ENCODE results near the gene MUSTN1. TPM values are rescaled to one million over a fixed set of nuclear protein-coding genes. Genes with fewer than 3 reads are reported as not detected.

MUSTN1 gene
- total RNA-seq, 1 donor from 2014 or later = 30.2 TPM

DNA sequence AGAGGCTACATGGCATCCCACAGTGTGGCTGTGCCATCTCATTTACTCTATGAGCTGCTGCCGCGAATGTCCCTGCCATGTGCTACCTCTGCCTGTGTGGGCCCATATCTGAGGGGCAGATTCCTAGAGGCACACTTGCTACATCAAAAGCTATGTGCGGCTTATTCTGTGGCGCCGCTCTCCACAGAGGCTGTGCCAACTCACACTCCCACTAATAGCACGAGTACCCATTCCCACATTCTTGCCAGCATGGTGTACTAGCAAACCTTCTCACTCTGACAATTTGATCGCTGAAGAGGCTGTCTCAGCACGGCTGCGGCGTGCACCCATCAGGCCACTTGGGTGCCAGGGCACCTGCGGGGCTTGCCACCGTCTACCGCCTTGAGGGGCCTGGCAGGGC is 31.2 kb upstream of the MUSTN1 start:
- no peak for DNase-seq (ENCODE audit: extremely low spot score in 2 of 2)
- intact Hi-C loops (cut with DNase I) = no loop called here
- no peak for TF ChIP-seq POLR2AphosphoS5 (IDR thresholded peaks at IDR 0.05; ENCODE audit: insufficient read depth in 1 of 2, low read depth in 1 of 2)
- TF ChIP-seq, protein P1, sequence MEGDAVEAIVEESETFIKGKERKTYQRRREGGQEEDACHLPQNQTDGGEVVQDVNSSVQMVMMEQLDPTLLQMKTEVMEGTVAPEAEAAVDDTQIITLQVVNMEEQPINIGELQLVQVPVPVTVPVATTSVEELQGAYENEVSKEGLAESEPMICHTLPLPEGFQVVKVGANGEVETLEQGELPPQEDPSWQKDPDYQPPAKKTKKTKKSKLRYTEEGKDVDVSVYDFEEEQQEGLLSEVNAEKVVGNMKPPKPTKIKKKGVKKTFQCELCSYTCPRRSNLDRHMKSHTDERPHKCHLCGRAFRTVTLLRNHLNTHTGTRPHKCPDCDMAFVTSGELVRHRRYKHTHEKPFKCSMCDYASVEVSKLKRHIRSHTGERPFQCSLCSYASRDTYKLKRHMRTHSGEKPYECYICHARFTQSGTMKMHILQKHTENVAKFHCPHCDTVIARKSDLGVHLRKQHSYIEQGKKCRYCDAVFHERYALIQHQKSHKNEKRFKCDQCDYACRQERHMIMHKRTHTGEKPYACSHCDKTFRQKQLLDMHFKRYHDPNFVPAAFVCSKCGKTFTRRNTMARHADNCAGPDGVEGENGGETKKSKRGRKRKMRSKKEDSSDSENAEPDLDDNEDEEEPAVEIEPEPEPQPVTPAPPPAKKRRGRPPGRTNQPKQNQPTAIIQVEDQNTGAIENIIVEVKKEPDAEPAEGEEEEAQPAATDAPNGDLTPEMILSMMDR (IDR thresholded peaks at IDR 0.05) = no peak
- TF ChIP-seq POLR2A (IDR thresholded peaks at IDR 0.05) = no peak

DNA sequence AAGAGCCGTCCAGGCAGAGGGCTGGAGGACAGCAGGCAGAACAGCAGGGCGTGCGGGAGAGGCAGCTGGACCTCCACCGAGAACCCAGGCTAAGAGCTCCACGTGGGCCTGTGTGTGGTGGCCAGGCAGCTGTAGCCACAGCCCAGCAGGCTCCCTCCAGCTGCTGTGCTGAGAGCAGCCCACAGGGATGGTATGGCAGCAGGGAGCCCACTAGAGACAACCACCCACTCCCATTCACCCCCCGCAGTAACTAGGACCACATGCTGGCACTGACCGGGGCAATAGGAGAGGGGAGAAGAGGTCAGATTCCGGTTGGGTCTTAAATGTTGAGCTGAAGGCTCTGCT is 25.6 kb upstream of the MUSTN1 start:
- intact Hi-C loops (cut with DNase I) = no loop called here
- TF ChIP-seq, protein P1 (IDR thresholded peaks at IDR 0.05) = no peak
- TF ChIP-seq POLR2A (IDR thresholded peaks at IDR 0.05) = no peak
- no peak for TF ChIP-seq POLR2AphosphoS5 (IDR thresholded peaks at IDR 0.05; ENCODE audit: insufficient read depth in 1 of 2, low read depth in 1 of 2)
- H3K27me3 ChIP-seq = no peaks in the 10 kb centered on the region

More for the DNA sequence above, 31.2 kb upstream of the MUSTN1 start:
- no peaks in the 10 kb centered on the region for H3K4me1 ChIP-seq
- no peaks in the 10 kb centered on the region for H3K27me3 ChIP-seq
- H3K36me3 ChIP-seq = no peaks in the 10 kb centered on the region
- H3K4me3 ChIP-seq = no peak overlapping the region
- H3K27ac ChIP-seq = no peak overlapping the region
- H3K9me3 ChIP-seq = no peaks in the 10 kb centered on the region

DNA sequence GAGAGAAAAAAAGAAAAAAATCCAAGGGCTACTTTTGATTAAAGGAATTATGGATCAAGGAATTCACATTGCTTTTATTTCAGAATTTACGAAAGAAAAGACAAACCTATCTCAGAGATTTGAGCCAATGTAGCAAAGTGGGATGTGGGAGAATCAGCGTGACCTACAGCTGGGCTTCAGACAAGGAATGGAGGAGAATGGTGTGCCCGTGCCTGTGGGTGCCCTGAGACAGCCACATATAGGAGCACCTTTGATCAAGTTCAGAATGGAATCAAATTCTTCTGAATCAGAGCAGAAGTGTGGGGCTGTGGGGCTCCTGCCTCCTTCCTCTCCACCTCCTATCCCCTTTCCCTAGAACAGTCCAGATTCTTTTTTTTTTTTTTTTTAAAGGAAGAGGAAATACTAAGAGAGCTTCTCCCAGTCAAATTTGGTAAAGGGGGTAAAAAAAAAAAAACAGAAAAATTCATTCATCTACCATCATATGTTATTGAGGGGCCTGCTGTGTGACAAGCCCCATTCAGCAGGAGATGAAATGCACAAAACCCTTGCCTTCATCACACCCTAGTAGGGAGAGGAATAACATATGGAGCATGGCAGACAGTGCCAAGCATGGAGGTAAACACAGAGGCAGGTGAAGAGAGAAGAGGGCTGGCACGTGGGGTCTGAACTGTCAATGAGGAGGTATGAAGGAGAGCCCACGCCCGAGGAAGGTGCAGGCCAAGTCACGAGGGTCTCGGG is 25.0 kb upstream of the MUSTN1 start:
- H3K27ac ChIP-seq = no peak overlapping the region
- intact Hi-C loops (cut with DNase I) = no loop called here
- DNase-seq (ENCODE audit: extremely low spot score in 2 of 2) = no peak
- H3K4me3 ChIP-seq = no peak overlapping the region
- no peaks in the 10 kb centered on the region for H3K36me3 ChIP-seq
- no peaks in the 10 kb centered on the region for H3K27me3 ChIP-seq
- TF ChIP-seq, protein P1 (IDR thresholded peaks at IDR 0.05) = no peak
- TF ChIP-seq POLR2AphosphoS5 (IDR thresholded peaks at IDR 0.05; ENCODE audit: insufficient read depth in 1 of 2, low read depth in 1 of 2) (no peak), POLR2A (IDR thresholded peaks at IDR 0.05) (no peak)
- H3K9me3 ChIP-seq = no peaks in the 10 kb centered on the region
- H3K4me1 ChIP-seq = no peaks in the 10 kb centered on the region

More for the DNA sequence above, 25.6 kb upstream of the MUSTN1 start:
- H3K27ac ChIP-seq = no peak overlapping the region
- no peak overlapping the region for H3K4me3 ChIP-seq
- DNase-seq (ENCODE audit: extremely low spot score in 2 of 2) = no peak
- no peaks in the 10 kb centered on the region for H3K4me1 ChIP-seq
- H3K9me3 ChIP-seq = no peaks in the 10 kb centered on the region
- no peaks in the 10 kb centered on the region for H3K36me3 ChIP-seq

GRCh38 chr3:52857864-52858263 is 23.0 kb upstream of the MUSTN1 start:
- no peak overlapping the region for H3K4me3 ChIP-seq
- H3K4me1 ChIP-seq = no peaks in the 10 kb centered on the region
- H3K27ac ChIP-seq = no peak overlapping the region
- no peaks in the 10 kb centered on the region for H3K27me3 ChIP-seq
- no peaks in the 10 kb centered on the region for H3K36me3 ChIP-seq
- DNase-seq (ENCODE audit: extremely low spot score in 2 of 2) = no peak
- intact Hi-C loops (cut with DNase I) = no loop called here
- no peaks in the 10 kb centered on the region for H3K9me3 ChIP-seq
- TF ChIP-seq, protein P1 (IDR thresholded peaks at IDR 0.05) = no peak
- no peak for TF ChIP-seq POLR2AphosphoS5 (IDR thresholded peaks at IDR 0.05; ENCODE audit: insufficient read depth in 1 of 2, low read depth in 1 of 2)

DNA sequence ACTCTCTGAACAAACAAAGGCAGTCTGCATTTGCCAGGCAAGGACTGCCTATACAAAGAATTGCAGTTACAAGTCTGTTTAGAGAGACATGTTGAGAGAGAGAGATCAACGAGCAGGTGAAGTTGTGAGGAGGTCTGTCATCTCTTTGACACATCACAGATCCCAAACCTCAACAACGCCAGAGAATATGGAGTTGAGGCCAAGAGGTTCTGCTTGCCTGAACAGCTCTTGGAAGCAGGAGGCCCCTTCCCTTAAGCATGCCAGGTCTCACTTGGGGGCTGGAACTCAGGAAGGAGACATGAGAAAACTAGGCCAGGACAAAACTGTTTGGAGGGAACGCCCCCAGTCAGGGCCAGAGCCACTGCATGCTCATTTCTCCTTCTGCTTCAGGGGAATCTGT is 22.3 kb upstream of the MUSTN1 start:
- intact Hi-C loops (cut with DNase I) = no loop called here
- Histone ChIP-seq H3K27me3 (no peaks in the 10 kb centered on the region), H3K4me1 (no peaks in the 10 kb centered on the region), H3K9me3 (no peaks in the 10 kb centered on the region), H3K27ac (no peak overlapping the region), H3K4me3 (no peak overlapping the region), H3K36me3 (no peaks in the 10 kb centered on the region)
- TF ChIP-seq POLR2A (IDR thresholded peaks at IDR 0.05) (no peak), POLR2AphosphoS5 (IDR thresholded peaks at IDR 0.05; ENCODE audit: insufficient read depth in 1 of 2, low read depth in 1 of 2) (no peak)
- TF ChIP-seq, protein P1 (IDR thresholded peaks at IDR 0.05) = no peak
- DNase-seq (ENCODE audit: extremely low spot score in 2 of 2) = no peak
